Measurements from ENCODE around the gene FOXP4.

GRCh38 chr6:41543087-41543486, 3.1 kb upstream of the FOXP4 start:
- TF ChIP-seq CTCF (IDR thresholded peaks at IDR 0.05), result no peak
- no peak for TF ChIP-seq POLR2A (IDR thresholded peaks at IDR 0.05; ENCODE audit: low read depth)
